Glutamatergic neuron (in vitro differentiated cells): Measurements from ENCODE around the gene CES2. TPM values are rescaled to one million over a fixed set of nuclear protein-coding genes. Genes with fewer than 3 reads are reported as not detected.
"Not testable (repeated sequence)": the region's sequence is repeated elsewhere in the genome, so short reads cannot be mapped to it uniquely, and the experiment has no call there.

ENCODE experiments used
- DNase-seq: peaks from one replicate; pipeline ENCODE4 v3.0.0; 2022
- H3K27ac Mint-ChIP-seq: one replicate; pipeline ENCODE4 v1.8.0; 2020; ENCODE audit warnings: mild to moderate bottlenecking, mixed read lengths, inconsistent platforms; ENCODE audit not compliant: unreplicated experiment
- H3K27me3 Mint-ChIP-seq: one replicate; pipeline ENCODE4 v1.8.0; 2020; ENCODE audit warnings: mild to moderate bottlenecking, moderate library complexity, mixed read lengths, inconsistent platforms; ENCODE audit not compliant: unreplicated experiment
- H3K36me3 Mint-ChIP-seq: one replicate; pipeline ENCODE4 v1.8.0; 2020; ENCODE audit warnings: mild to moderate bottlenecking, mixed read lengths, inconsistent platforms; ENCODE audit not compliant: unreplicated experiment
- H3K4me1 Mint-ChIP-seq: one replicate; pipeline ENCODE4 v1.8.0; 2020; ENCODE audit warnings: mild to moderate bottlenecking, low read depth, mixed read lengths, inconsistent platforms; ENCODE audit not compliant: unreplicated experiment
- H3K4me3 Mint-ChIP-seq: one replicate; pipeline ENCODE4 v1.8.0; 2020; ENCODE audit warnings: mild to moderate bottlenecking, mixed read lengths, inconsistent platforms; ENCODE audit not compliant: unreplicated experiment
- H3K9me3 Mint-ChIP-seq: one replicate; pipeline ENCODE4 v1.8.0; 2020; ENCODE audit warnings: mild to moderate bottlenecking, moderate library complexity, mixed read lengths, inconsistent platforms; ENCODE audit not compliant: unreplicated experiment
- CTCF ChIP-seq: fragments of 200-600 bp; sonication (generic); IDR thresholded peaks from one replicate; pipeline ENCODE4 v1.5.0; 2021; ENCODE audit not compliant: partially characterized antibody, unreplicated experiment
- total RNA-seq: library from RNA; stranded (reverse); fragmentation: NEBNext Ultra II Directional; extraction: Animal tissue kit (Norgen Biotek cat#: 25700); gene quantifications from one replicate; pipeline ENCODE4 v1.2.1, GENCODE V29; 2021; ENCODE audit not compliant: unreplicated experiment

The CES2 gene
- total RNA-seq, 1 donor from 2014 or later, result 38.6 TPM

GRCh38 chr16:66964049-66964448, 28.7 kb downstream of the CES2 start:
- no peak for DNase-seq
- no peak overlapping the region for H3K27ac Mint-ChIP-seq
- peaks cover 4% of the 10 kb centered on the region for H3K27me3 Mint-ChIP-seq
- peaks cover 5% of the 10 kb centered on the region for H3K4me1 Mint-ChIP-seq
- H3K36me3 Mint-ChIP-seq, result no peaks in the 10 kb centered on the region
- TF ChIP-seq CTCF, result no peak
- peaks cover 5% of the 10 kb centered on the region for H3K9me3 Mint-ChIP-seq
- no peak overlapping the region for H3K4me3 Mint-ChIP-seq

- H3K27ac Mint-ChIP-seq, result no peak overlapping the region
- peaks cover 2% of the 10 kb centered on the region for H3K9me3 Mint-ChIP-seq
- H3K36me3 Mint-ChIP-seq, result no peaks in the 10 kb centered on the region
- no peak overlapping the region for H3K4me3 Mint-ChIP-seq
- no peak for TF ChIP-seq CTCF
- peaks cover 5% of the 10 kb centered on the region for H3K27me3 Mint-ChIP-seq
- no peak for DNase-seq
- H3K4me1 Mint-ChIP-seq, result no peaks in the 10 kb centered on the region
Measured at GRCh38 chr16:66968847-66969246, 33.5 kb downstream of the CES2 start.

- Mint-ChIP-seq H3K4me1 (no peaks in the 10 kb centered on the region), H3K27me3 (peaks cover 5% of the 10 kb centered on the region), H3K9me3 (peaks cover 2% of the 10 kb centered on the region), H3K36me3 (peaks cover 4% of the 10 kb centered on the region), H3K4me3 (no peak overlapping the region), H3K27ac (no peak overlapping the region)
- no peak for DNase-seq
- TF ChIP-seq CTCF, result no peak
Measured at GRCh38 chr16:66970775-66971720, 35.7 kb downstream of the CES2 start.

- peaks cover 4% of the 10 kb centered on the region for H3K36me3 Mint-ChIP-seq
- no peak overlapping the region for H3K4me3 Mint-ChIP-seq
- peaks cover 2% of the 10 kb centered on the region for H3K4me1 Mint-ChIP-seq
- no peak overlapping the region for H3K27ac Mint-ChIP-seq
- TF ChIP-seq CTCF, result no peak
- peaks cover 2% of the 10 kb centered on the region for H3K9me3 Mint-ChIP-seq
- peaks cover 9% of the 10 kb centered on the region for H3K27me3 Mint-ChIP-seq
- DNase-seq, result no peak
Measured at GRCh38 chr16:66972983-66973382, 37.7 kb downstream of the CES2 start.

GRCh38 chr16:66973716-66974115, 38.4 kb downstream of the CES2 start:
- Mint-ChIP-seq H3K36me3 (peaks cover 4% of the 10 kb centered on the region), H3K4me1 (peaks cover 2% of the 10 kb centered on the region), H3K27ac (no peak overlapping the region), H3K4me3 (no peak overlapping the region), H3K27me3 (peaks cover 9% of the 10 kb centered on the region), H3K9me3 (peaks cover 2% of the 10 kb centered on the region)
- TF ChIP-seq CTCF, result no peak
- DNase-seq, result no peak

GRCh38 chr16:66974156-66974931, 39.0 kb downstream of the CES2 start:
- not testable (repeated sequence) for H3K27me3 Mint-ChIP-seq, H3K4me1 Mint-ChIP-seq, H3K27ac Mint-ChIP-seq, H3K4me3 Mint-ChIP-seq, DNase-seq, H3K9me3 Mint-ChIP-seq, H3K36me3 Mint-ChIP-seq

- H3K4me1 Mint-ChIP-seq, H3K36me3 Mint-ChIP-seq, H3K4me3 Mint-ChIP-seq, H3K27me3 Mint-ChIP-seq, DNase-seq, H3K27ac Mint-ChIP-seq, H3K9me3 Mint-ChIP-seq: not testable (repeated sequence)
Measured at GRCh38 chr16:66974932-66975246, 39.6 kb downstream of the CES2 start.
